GM20431 (cell line): ENCODE data around the gene TMEM59L.
"Not testable (repeated sequence)": the region's sequence is repeated elsewhere in the genome, so short reads cannot be mapped to it uniquely, and the experiment has no call there.

Experiments
- in situ Hi-C: fragments of 300-500 bp; cut with MseI, MboI; formaldehyde crosslinking; loops from one replicate; pipeline ENCODE4 v1.15.0; 2020; ENCODE audit warnings: low sequenced_read_pairs; ENCODE audit not compliant: unreplicated experiment

Gene TMEM59L

GRCh38 chr19:18612772-18613588 lies at the start of gene TMEM59L:
Gene TMEM59L, plus strand, starts transcription at chr19:18612870. Its CDS starts 89 bp downstream, at chr19:18612959.
- in situ Hi-C loops = no loop called here

GRCh38 chr19:18566953-18567352 lies 45.7 kb upstream of the TMEM59L start:
- in situ Hi-C loops = no loop called here

DNA sequence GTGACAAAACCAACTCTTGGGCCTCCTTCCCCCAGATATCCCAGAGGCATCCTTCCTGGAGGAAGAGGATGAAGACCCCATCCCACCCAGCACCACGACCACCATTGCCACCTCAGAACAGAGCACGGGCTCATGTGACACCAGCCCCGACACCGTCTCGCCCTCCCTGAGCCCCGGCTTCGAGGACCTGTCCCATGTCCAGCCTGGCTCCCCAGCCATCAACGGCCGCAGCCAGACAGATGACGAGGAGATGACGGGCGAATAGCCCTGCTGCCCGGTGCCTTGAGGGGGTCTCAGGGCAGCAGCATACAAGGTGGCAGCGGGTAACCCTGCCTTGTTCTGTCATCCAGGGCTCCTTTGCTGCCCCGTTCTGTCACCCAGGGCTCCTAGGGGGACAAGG lies 44.3 kb upstream of the TMEM59L start:
- in situ Hi-C loops = no loop called here

GRCh38 chr19:18571564-18572344 lies 40.9 kb upstream of the TMEM59L start, which contains the start of gene UBA52:
Gene UBA52, plus strand, starts transcription at chr19:18571857. Its CDS starts 1,444 bp downstream, at chr19:18573301.
- in situ Hi-C loops = no loop called here

GRCh38 chr19:18574691-18575291 lies 37.9 kb upstream of the TMEM59L start:
- in situ Hi-C loops = no loop called here

DNA sequence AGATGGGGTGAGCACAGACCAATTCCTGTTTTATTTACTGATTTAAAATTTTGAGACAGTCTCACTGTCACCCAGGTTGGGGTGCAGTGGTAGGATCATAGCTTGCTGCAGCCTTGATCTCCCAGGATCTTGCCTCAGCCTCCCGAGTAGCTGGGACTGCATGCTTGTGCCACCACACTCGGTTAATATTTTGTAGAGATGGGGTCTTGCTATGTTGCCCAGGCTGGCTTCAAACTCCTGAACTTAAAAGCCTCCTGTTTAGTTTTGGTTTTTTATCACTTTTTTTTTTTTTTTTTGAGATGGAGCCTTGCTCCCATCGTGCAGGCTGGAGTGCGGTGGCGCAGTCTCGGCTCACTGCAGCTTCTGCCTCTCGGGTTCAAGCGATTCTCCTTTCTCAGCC lies 36.3 kb upstream of the TMEM59L start:
- in situ Hi-C loops = no loop called here

- in situ Hi-C loops = no loop called here
These were observed 35.2 kb upstream of the TMEM59L start for GRCh38 chr19:18577365-18577914.

GRCh38 chr19:18580311-18580710 lies 32.4 kb upstream of the TMEM59L start:
- in situ Hi-C loops = no loop called here

DNA sequence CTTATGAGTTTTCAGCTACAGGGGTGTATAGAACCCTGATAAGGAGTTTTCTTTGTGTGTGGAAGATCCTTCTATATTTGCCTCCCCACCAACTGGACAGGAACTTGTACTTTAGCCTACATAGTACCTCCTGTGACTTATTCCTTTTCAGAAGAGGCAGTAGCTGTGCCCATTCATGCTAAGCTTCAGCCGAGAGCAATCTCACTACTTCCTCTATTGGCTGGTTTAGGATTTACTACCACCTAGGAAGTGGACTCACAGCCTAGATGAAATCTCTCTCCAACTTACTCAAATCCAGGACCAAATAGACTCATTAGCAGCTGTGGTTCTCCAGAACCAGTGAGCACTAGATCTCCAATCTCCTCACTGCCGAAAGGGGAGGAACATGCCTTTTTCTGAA lies 26.4 kb upstream of the TMEM59L start:
- in situ Hi-C loops = no loop called here

DNA sequence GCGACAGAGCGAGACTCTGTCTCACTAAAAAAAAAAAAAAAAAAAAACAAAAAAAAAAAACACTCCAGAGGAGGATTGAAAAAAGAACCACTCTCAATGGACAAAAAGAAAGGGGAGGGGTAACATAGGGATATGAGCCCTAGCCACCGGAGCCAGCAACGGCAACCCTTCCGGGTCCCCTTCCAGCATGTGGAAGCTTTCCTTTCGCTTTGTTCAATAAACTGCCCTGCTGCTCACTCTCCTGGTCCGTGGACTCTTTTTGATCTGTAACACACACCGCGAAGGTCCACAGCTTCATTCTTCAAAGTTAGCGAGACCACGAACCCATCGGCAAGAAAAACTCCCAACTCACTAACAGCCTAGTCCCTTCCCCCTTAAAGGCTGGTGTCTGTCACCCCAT lies 25.1 kb upstream of the TMEM59L start:
- in situ Hi-C loops = no loop called here

DNA sequence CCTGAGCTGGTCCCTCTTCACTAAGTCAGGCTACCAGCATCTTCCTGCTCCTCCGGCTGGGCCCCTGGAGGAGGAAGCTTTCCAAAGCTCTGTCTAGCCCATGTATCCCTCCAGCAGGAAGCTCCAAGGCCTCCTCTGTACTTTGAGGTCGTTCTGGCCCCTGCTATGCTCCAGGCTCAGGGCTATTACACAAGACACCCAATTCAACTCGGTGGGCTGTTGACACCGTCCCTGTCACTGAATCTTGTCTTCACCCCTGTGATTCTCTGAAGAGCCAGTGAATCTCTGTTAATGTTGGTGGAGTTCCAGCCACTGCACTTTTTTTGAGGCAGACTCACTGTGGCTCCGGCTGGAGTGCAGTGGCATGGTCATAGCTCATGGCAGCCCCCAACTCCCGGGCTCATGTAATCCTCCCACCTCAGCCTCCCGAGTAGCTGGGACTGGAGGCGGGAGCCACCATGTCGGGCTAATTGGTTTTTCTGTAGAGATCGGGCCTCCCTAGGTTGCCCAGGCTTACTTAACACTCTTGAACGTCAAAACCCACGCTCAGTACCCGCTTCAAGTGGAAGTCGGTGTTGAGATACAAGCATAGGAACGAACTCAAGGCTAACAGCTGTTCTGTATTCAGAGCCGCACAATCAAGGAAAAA lies 24.6 kb upstream of the TMEM59L start:
- in situ Hi-C loops = no loop called here

DNA sequence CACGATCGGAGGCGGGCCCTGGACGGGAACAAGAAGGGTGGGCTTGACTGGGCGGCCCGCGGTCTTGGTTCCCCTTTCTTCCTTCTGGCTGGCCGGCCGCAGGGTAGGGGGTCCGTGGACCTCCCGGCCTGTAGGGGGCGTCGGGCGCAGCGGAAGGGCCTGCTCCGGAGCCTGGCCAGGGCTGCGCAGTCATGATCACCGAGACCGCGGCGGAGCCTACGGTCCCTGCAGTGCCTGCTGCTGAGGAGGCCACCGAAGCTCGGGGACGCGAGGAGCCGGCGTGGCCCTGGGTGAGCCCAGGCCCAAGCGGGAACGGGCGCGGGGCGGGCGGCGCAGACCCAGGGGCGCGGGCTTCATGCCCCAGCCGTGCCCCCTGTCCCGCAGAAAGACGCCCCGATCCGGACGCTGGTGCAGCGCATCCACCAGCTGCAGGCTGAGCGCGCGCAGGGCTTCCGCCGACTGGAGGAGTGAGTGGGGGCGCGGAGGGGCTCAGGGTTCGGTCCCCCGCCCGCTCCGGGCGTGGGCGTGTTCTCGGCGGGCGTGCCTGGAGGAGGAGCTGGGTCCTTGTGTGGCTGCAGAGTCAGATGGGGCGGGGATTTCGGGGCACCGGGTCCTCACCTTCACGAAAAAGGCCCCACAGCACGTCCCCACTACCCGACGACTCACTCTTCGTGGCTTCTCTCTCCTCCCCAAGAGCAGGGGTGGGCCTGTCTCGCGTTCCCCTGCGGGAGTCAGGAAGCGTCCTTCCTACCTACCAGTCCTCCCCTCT lies 23.9 kb upstream of the TMEM59L start, which contains the start of gene REX1BD:
TSS of gene REX1BD (plus strand) at position 188 of the 769 bp plus-strand sequence. CDS start at position 192, 4 bp downstream.
- in situ Hi-C loops = no loop called here

DNA sequence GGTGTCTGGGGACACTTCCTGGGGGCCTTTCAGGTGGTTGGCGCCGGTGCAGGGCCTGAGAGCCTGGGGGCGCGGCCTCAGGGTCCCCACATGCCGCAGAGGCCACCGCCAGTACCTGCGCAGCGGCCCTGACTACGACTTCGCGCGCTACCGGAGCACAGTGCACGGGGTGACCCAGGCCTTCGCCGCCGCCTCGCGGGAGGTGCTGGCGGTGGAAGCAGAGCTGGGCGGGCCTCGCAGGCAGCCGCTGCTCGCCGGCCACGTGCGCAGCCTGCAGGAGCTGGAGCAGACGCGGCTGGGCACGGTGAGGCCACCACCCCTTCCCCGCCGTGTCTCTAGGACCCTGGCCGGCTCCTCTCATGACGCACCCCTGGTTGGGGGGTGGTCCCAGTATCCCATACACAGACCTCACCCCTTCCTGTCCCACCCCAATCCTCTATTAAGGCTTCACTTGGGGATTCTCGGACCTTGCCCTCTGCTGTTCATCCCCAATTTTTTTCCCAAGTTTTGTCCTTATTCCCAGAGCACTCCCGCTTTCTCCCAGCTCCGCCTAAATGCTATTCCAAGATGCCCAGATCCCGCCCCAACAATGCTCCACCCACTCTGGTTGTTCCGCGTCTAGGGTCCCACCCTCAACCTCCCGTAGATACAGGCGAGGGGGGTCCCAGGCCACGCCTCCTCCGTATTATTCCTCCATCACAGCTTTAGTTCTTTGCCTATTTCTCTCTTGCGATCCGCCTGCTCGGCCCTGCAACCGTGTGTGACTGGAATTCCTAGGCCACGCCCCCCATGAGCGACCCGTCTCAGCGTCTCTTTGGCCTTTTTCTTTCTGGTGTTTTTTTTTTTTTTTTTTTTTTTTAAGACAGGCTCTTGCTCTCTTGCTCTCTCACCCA lies 23.0 kb upstream of the TMEM59L start:
- in situ Hi-C loops = no loop called here

DNA sequence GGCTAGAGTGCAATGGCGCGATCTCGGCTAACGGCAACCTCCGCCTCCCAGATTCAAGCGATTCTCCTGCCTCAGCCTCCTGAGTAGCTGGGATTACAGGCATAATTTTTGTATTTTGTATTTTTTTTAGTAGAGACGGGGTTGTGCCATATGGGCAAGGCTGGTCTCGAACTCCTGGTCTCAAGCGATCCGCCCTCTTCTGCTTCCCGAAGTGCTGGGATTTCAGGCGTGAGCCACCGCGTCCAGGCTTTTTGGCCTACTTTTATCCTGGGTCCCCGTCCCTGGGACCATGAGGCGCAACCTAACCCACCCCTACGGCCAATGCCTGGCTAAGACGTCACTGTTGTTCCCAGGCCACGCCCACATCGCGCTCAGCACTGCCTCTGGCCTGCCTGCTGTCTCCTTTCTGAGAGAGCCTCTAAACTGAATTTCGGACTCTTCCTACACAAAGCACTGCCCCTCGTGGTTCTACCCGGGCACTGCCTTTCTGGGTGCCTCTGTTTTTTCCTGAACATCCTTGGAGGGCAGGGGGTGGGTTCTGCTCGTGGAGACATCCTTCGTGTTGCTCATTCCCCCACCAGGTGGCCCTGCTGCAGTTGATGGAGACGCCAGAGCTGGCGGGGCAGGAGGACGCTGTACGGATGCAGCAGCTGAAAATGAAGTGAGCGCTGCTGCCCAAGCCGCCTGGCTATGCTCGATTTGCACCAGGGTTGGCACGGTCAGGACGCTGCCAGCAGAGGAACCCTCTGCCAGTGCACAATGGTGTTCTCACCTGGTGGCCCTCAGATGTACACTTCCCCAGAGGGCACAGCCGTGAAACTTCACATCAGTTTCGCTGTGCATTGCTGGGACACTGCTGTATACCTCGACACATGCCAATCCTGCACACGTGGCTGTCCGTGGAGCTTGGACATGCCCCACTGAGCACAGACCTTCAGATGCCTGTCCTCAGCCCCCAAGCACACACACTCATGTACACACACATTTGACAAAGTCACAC lies 22.1 kb upstream of the TMEM59L start:
- in situ Hi-C loops = no loop called here

GRCh38 chr19:18591735-18592385 lies 20.8 kb upstream of the TMEM59L start:
- in situ Hi-C loops = no loop called here

DNA sequence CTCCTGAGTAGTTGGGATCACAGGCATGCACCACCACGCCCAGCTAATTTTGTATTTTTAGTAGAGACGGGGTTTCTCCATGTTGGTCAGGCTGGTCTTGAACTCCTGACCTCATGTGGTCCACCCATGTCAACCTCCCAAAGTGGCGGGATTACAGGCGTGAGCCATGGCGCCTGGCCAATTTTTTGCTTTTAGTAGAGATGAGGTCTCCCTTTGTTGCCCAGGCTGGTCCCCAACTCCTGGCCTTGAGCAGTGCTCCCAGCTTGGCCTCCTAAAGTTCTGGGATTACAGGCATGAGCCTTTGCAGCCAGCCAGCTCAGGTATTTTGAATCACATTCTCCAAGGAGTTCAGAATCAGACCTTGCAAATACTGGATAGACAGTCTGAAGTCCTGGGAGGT lies 19.9 kb upstream of the TMEM59L start:
- in situ Hi-C loops = not testable (repeated sequence)
